Activated CD8-positive, alpha-beta memory T cell treated with anti-CD3 and anti-CD28 coated beads, Interleukin-2, amount 50 U/mL, for 4 hours (primary cell): ENCODE data around the gene CLTB.
"Not testable (repeated sequence)": the region's sequence is repeated elsewhere in the genome, so short reads cannot be mapped to it uniquely, and the experiment has no call there.

Experiments
- DNase-seq: peaks from one replicate; pipeline ENCODE4 v3.0.0-alpha.2; 2020

Gene CLTB

DNA sequence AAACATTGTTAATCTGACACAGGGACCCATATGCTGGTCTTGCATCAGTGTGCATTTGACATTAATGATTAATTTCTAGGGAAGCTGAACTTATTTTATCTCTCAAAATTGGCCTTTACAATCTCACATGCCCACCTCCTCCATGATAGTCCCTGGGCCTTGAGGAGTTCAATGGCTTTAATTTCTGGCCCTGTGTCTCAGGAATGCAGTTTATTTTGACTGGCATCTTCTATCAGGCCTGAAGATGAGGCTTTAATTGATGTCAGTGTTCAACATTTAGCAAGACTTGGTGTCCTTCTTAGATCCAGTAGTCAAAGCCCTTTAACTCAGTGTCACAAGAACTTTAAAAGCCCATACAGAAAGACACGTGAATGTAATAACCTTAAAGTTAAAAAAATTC lies 10.5 kb upstream of the CLTB start:
- no peak for DNase-seq

GRCh38 chr5:176425791-176426190 lies 9.5 kb upstream of the CLTB start:
- DNase-seq = no peak

DNA sequence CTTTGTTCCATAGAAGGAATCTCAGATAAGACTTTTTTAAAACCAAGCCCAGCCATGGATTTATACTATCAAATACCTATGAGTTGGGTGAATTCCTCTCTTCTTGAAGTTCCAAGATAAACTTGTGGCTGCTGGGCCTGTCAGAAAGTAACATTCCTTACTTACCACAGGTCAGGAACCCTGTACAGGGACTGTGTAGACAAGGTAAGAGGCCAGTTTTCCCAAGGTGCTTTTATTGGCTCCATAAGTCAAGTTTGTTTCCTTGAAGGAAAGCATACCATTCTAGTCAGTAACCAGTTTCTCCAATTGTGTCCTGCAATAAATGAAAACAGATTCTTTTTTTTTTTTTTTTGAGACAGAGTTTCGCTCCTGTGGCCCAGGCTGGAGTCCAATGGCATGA lies 8.8 kb upstream of the CLTB start:
- no peak for DNase-seq

GRCh38 chr5:176424181-176424580 lies 7.8 kb upstream of the CLTB start:
- no peak for DNase-seq

GRCh38 chr5:176420972-176421544 lies 4.7 kb upstream of the CLTB start:
- DNase-seq = no peak

GRCh38 chr5:176420086-176420485 lies 3.7 kb upstream of the CLTB start:
- no peak for DNase-seq

DNA sequence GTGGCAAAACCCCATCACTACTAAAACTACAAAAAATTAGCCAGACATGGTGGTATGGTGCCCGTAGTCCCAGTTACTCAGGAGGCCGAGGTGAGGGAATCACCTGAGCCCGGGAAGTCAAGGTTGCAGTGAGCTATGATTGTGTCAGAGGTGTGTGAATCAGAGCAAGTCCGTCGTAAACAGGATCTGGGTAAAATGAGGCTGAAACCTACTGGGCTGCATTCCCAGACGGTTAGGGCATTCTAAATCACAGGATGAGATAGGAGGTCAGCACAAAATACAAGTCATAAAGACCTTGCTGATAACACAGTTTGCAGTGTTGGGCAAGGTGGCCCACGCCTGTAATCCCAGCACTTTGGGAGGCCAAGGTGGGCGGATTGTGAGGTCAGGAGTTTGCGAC lies 1.9 kb upstream of the CLTB start:
- no peak for DNase-seq

- no peak for DNase-seq
Observed at GRCh38 chr5:176416965-176417364, 626 bp upstream of the CLTB start.

DNA sequence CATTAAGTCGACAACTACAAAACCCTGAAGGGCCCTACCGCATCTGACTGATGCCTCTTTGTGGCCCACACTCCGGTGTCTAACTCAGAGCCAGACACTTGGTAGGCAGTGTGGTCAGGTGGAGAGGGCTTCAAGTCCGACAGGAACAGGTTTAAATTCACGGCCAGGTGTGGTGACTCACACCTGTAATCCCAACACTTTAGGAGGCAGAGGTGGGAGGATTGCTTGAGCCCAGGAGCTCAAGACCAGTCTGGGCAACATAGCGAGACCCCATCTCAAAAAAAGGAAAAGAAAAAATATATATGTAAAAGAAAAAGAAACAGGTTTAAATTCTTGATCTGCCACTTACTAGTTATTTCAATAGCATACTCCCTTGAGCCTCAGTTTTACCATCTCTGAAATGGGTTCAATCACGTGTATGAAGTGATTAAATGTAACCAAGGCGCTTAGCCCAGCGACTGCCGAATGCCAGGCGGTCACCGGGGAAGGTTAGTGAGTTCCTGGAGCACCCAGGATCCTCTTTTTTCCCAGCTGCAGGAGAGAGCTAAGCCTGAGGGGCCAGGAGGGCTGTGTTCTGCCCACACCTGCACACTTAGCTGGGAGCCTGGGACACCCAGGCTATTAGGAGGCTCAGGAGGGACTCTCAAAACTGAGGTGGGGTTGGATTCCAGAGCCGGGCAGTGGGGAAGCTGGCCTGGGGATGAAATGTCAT lies 943 bp downstream of the CLTB start:
- no peak for DNase-seq

- DNase-seq = no peak
Observed at GRCh38 chr5:176414704-176415103, 1.6 kb downstream of the CLTB start.

DNA sequence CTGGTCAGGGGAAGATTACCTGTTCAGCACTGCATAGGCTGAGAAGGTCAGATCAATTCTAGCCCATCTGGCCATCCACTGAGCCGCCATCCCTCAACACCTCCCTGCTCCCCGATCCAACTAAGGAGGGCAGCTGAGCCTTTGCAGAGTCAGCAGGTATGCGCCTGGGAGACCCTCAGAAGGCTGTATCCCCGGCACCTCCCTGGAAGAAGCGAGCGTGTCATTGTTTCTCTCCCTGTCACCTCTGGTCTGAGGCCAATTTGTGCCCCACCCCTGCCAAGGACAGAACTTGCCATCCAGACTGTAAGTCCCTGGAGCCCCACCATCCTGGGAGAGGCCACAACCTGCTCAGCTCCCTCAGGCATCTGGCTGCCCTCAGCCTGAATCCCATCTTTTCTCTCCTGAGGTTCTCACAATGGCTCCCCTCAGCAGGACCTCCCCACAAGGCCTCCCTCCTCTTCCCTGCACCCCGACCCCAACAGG lies 2.6 kb downstream of the CLTB start:
- no peak for DNase-seq

DNA sequence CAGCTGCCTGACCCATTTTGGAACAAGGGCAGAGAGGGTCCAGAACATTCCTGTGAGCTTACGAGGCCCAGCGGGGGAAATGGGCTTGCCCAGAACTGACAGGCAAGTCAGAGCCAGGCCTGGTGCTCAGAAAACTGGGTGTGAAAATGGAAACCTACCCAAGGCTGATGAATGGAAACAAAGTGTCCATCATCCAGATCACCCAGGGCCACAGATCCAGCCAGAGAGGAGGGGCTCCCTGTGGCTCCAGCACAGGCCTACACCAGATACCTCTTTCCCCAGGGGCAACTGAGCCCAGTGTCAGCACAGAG lies 3.1 kb downstream of the CLTB start:
- no peak for DNase-seq

DNA sequence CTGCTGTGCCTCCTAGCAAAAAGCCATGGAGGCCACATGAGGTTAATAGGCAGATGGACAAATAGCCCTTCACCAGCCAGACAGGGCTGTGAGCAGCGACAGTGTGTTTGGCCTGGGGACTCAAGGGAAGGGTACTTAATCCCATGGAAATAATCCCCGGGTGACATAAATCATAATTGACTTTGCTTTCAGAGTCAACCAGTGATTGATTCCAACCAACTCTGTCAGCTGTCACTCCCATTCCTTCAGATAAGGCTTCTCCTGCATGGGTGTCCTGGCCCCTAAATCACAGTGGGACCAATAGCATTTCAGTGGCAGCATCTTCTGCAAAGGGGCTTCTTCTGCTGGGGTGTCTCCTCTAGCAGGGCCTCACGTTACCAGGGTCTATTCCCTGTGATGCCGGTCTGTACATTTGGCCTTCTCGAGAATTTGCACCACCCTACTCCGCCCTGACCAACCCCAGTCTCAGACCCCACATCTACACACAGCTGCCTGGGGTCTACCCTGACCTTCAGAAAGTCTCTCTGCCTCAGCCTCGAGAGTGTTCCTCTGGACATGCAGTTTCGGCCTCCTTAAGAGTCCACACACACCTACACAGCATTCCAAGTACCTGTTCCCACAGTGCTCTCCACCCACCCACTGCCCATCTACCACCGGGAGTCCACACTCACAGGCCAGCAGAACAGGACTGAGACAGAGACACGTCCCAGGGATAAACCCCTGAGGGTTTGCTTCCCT lies 3.7 kb downstream of the CLTB start:
- DNase-seq = no peak

GRCh38 chr5:176410486-176411180 lies 5.7 kb downstream of the CLTB start:
- DNase-seq = no peak

GRCh38 chr5:176409765-176410164 lies 6.6 kb downstream of the CLTB start:
- DNase-seq = no peak

GRCh38 chr5:176408590-176408989 lies 7.7 kb downstream of the CLTB start:
- no peak for DNase-seq

DNA sequence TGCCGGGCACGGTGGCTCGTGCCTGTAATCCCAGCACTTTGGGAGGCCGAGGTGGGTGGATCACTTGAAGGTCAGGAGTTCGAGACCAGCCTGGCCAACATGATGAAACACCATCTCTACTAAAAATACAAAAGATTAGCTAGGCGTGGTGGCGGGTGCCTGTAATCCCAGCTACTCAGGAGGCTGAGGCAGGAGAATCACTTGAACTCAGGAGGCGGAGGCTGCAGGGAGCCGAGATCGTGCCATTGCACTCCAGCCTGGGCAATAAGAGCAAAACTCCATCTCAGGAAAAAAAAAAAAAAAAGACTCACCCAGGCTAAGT lies 8.1 kb downstream of the CLTB start:
- DNase-seq = not testable (repeated sequence)

DNA sequence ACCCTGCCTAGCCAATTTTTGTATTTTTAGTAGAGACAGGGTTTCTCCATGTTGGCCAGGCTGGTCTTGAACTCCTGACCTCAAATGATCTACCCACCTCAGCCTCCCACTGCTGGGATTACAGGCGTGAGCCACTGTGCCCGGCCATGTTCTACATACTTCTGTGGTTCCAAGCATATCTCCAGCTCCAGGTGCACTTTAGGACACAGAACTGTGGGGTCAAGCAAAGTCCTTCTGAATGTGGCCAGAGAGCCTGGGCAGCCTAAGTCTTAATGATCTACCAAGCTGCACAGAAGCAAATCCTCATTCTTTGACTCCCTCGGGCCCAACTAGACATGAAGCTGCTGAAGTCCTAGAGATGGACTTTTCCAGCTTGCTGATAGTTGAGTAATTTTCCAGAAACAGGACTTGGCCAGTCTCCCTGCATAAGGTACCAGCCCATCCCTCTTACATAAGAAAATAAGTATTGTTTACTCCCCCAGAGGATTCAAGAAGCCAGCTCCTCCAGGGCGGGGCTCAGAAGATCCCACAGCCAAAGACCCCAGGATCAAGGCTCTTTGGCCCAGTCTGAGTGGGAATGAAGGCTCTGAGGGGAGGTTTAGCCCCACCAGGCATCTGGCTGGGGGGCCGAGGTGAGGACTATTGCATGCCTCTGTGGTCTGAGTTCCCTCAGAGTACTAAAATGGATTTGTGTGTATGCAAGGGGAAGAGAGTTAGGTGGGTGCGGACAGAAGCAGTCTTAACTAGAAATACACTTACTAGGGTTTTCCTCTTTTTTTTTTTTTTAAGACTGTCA lies 8.7 kb downstream of the CLTB start:
- DNase-seq = no peak

GRCh38 chr5:176406436-176407052 lies 9.8 kb downstream of the CLTB start:
- DNase-seq = no peak

DNA sequence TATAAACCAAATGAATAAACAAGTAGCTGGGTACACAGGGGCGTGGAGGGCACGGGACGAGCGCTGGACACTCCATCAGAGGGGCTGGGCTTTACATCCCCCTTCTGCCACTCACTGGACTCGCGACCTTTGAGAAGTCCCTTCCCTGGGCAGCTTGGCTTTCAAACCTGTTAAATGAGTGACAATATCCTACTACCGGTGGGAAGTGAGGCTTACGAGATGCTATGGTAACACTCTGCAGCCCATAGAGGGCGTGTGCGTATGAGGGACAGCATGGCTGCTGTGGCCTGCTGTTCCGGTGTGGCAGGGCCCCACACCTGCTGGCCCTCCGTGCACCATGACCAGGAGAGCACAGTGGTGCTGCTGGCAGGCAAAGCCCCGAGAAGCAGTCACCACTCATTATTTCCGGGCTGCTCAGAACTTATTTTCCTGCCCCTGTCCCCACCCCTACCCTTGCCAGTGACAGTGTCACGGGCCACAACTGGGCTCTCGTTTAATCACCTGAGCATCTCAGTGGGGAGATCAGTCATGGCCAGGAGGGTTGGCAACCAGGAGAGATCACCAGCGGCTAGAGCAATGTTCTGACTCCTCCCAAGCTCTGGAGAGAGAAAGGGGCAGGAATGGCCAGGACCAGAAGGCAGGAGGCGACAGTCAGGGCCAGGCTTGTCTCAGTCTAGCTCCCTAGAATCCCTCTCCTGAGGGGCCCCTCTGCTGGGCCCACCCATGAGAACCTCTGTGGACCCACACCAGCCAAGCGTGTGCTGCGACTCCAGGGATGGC lies 10.5 kb downstream of the CLTB start:
- DNase-seq = no peak

DNA sequence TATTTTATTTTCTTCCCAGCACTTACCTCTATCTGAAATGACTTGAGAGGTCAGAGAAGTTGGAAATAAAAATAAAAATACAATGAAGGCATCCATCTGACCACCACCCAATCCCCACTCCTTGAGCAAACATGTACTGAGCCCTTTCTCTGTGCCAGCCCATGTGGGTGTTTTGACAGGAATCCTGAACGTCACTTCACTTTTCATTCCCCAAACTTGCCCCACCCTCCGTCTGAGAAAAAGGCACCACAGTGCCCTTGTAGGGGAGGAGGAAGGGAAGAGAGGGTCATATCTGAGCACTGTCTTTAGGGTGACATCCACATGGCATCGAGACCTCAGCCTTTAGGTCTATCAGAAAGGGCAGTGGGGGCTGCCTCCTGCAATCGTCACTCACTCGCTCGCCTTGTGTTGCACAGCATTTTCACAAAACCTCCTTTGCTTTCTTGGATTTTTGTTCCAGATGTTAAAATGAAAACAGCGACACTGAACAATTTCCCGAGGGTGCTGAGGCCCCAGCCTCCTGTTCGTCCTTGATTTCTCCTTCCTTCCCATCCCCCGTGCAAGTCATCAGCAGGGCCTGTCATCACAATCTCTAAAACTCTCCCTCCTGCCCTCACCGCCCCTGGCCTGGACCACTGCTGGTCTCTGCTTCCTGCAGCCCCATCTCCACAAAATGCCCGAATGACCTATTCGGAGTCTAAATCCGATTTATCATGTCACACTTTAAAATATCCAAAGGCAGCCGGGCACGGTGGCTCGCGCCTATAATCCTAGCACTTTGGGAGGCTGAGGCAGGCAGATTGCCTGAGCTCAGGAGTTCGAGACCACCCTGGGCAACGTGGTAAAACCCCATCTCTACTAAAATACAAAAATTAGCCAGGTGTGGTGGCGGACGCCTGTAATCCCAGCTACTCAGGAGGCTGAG lies 14.8 kb downstream of the CLTB start:
- no peak for DNase-seq
